ENCODE results near the gene NR2E1. TPM values are rescaled to one million over a fixed set of nuclear protein-coding genes. Genes with fewer than 3 reads are reported as not detected.

The NR2E1 gene
- total RNA-seq = not detected

DNA sequence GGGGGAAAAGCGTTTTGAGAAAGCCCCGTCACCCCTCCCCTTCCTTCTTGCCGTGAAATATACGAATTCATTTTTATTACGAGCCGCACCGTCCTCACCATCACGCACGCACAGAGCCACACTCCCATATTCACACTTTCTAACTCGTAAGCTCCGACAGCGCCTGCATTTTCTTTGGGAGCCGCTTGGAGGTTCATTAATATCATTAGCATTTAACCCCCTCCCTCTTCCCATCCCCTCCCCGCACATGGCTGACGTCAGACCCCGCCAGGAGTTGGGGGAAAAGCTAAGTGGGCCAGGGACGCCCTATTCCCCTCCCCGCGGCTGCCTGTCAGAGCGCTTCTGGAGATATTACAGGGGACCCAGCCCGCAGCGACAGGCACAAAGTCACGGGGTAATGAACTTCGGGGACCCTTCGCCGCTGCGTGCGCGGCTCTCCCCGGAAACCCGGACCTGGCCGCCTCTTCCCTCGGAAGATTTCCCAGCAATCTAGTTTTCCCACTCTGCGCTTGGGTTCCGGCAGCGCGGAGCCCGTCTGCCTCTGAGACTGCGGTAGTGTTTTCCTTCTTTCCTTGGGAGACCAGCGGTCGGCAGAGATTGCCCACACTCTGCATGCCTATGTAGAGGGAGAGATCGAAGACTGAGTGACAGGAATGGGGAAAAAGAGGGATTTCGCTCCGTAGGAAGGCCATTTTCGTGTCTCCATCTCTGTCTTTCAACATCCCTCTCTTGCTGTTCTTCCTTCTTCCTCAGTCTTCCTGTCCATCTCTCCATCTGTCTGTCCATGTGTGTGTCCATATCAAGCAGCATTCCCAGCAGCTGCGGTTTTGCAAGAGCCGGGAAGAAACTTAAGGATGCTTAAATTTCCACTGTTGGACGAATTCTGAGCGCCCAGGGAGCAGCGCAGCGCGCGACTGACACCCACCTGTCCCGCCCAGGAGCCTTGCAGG, at the start of gene NR2E1:
Gene NR2E1 (plus strand): TSS at position 309 of the 950 bp plus-strand sequence. CDS start 744 bp downstream, outside the sequence.
- H3K36me3 ChIP-seq (replicated peaks in 1 of 2; ENCODE audit: insufficient read depth in 1 of 2, low read depth in 2 of 2) = no peaks in the 10 kb centered on the region
- WGBS, 2 donors = 2 to 3% methylated on average over 39 to 50 of the region's 54 CpGs
- ATAC-seq = no peak
- H3K9me3 ChIP-seq = no peaks in the 10 kb centered on the region
- H3K4me3 ChIP-seq = no peak within 1 kb of the TSS
- TF ChIP-seq, protein P1, sequence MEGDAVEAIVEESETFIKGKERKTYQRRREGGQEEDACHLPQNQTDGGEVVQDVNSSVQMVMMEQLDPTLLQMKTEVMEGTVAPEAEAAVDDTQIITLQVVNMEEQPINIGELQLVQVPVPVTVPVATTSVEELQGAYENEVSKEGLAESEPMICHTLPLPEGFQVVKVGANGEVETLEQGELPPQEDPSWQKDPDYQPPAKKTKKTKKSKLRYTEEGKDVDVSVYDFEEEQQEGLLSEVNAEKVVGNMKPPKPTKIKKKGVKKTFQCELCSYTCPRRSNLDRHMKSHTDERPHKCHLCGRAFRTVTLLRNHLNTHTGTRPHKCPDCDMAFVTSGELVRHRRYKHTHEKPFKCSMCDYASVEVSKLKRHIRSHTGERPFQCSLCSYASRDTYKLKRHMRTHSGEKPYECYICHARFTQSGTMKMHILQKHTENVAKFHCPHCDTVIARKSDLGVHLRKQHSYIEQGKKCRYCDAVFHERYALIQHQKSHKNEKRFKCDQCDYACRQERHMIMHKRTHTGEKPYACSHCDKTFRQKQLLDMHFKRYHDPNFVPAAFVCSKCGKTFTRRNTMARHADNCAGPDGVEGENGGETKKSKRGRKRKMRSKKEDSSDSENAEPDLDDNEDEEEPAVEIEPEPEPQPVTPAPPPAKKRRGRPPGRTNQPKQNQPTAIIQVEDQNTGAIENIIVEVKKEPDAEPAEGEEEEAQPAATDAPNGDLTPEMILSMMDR (IDR thresholded peaks at IDR 0.05) = peak in 1 of 7 experiments; percentile 14
- no peak for TF ChIP-seq POLR2A (IDR thresholded peaks at IDR 0.05)
- DNase-seq = no peak
- peaks cover 0 to 78% of the 10 kb centered on the region in 2 donors for H3K27me3 ChIP-seq
- intact Hi-C loops (cut with DNase I) = no loop called here
- no peak within 1 kb of the TSS for H3K27ac ChIP-seq
- peaks cover 43% of the 10 kb centered on the region for H3K4me1 ChIP-seq

DNA sequence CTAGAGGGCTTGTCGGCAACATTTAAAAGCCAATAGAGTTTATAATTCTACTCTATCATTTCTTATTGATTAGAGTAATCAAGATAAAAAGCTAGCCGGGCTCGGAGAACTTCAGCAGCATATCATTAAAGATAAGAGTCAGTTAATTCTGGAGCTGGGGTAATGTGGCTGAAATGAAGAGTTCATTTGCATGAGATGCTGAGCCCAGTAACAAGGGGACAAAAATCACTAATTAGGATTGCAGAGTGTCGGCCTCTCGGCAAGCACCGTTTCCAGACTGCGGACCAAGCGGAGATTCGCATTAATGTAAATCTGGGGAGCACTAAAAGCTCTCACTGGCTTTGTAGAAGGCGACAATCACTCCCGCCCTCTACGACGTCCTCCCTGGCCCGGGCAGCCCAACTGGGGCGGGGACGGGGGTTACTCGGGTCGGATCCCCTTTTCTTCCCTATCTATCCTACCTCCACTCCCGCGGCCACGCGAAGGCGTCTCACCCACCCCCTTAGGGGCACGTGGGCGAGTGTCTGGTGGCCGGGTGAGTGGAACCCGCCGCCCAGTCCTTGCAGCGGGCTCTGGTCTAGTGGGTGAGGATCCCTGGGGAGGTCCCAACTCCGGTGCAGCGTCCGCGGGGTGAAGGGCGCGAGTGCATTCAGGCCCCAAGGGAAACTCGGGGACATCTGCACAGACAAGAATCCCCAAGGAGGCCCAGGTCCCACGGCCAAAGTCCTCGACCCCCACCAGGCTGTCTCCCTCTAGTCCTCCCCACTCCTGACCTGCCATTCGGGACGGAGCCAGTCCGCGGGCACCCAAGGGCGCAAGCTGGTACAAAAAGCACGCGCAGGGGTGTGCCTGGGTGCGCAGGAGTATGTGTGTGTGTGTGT, 49.0 kb upstream of the NR2E1 start:
- WGBS, 2 donors = 17 to 27% methylated on average over 28 to 46 of the region's 46 CpGs
- no peaks in the 10 kb centered on the region for H3K9me3 ChIP-seq
- no peak overlapping the region for H3K27ac ChIP-seq
- H3K36me3 ChIP-seq (replicated peaks in 1 of 2; ENCODE audit: insufficient read depth in 1 of 2, low read depth in 2 of 2) = no peaks in the 10 kb centered on the region
- no peak overlapping the region for H3K4me3 ChIP-seq
- DNase-seq (no peak), ATAC-seq (no peak)
- peaks cover 51% of the 10 kb centered on the region for H3K4me1 ChIP-seq
- intact Hi-C loops (cut with DNase I) = loop anchor here (10.0 kb wide), 1 partner anchor 378 kb away; no protein-coding TSS in a partner anchor
- peaks cover 0 to 29% of the 10 kb centered on the region in 2 donors for H3K27me3 ChIP-seq
- TF ChIP-seq, protein P1 (IDR thresholded peaks at IDR 0.05) = no peak
- no peak for TF ChIP-seq POLR2A (IDR thresholded peaks at IDR 0.05)

DNA sequence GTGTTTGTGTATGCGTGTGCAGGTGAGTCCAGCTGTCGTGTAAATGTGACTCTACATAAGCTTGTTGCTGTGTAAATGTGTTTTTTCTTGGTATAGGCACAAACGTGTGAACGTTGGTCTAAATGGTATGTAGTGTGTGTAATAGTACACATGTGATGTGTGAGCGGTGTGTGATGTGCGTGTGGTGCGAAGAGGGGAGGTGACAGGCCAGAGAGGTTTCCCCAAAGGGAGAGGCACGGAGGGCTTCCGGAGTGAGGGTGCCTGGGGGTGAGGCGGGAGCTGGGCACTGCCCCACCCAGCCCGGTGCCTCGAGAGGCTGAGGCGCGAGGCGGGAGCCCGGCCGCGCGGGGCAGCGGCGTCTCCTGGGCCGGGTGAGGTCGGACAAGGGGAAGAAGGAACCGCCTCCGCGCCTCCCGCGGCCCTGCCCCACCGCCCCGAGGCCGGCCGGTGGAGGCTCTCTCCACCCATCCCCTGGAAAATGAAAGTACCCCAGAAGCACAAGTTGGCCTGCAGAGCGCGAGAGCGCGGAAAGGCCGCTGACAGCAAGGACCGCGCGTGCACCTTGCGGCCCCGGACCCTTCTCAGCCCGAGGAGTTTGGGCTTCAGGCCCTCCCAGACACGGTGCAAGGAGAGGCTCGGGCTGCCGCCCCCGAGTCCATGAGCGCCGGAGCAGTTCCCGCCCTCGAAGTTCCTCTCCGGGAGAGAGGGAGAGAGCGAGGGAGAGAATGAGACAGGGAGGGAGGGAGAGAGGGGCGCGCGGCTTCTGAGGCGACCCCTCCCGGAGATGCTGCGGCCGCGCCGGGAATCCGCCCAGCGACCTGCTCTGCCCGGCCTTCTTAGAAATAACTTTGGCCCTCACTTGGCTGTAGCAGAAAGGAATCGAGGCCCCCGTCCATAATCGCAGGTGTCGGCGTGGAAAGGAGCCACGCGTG, 48.1 kb upstream of the NR2E1 start:
- no peak overlapping the region for H3K27ac ChIP-seq
- peaks cover 51% of the 10 kb centered on the region for H3K4me1 ChIP-seq
- H3K36me3 ChIP-seq (replicated peaks in 1 of 2; ENCODE audit: insufficient read depth in 1 of 2, low read depth in 2 of 2) = no peaks in the 10 kb centered on the region
- intact Hi-C loops (cut with DNase I) = loop anchor here (10.0 kb wide), 1 partner anchor 377 kb away; no protein-coding TSS in a partner anchor
- no peaks in the 10 kb centered on the region for H3K9me3 ChIP-seq
- ATAC-seq (peak; percentile 45), DNase-seq (peak in 3 of 4 donors; percentile 25 to 44 (median 35))
- H3K27me3 ChIP-seq = peaks cover 0 to 29% of the 10 kb centered on the region in 2 donors
- WGBS, 2 donors = 2 to 3% methylated on average over 41 to 72 of the region's 72 CpGs
- H3K4me3 ChIP-seq = peak overlapping the region; percentile 20 to 44
- TF ChIP-seq POLR2A (IDR thresholded peaks at IDR 0.05) = no peak
- TF ChIP-seq, protein P1 (IDR thresholded peaks at IDR 0.05) = peak in 1 of 7 experiments; percentile 1

- ATAC-seq = peak; percentile 15
- Histone ChIP-seq H3K9me3 (no peaks in the 10 kb centered on the region), H3K36me3 (replicated peaks in 1 of 2; ENCODE audit: insufficient read depth in 1 of 2, low read depth in 2 of 2) (no peaks in the 10 kb centered on the region), H3K4me1 (peaks cover 51% of the 10 kb centered on the region), H3K4me3 (peak overlapping the region; percentile 20 to 44), H3K27me3 (peaks cover 0 to 29% of the 10 kb centered on the region in 2 donors), H3K27ac (no peak overlapping the region)
- intact Hi-C loops (cut with DNase I) = loop anchor here (10.0 kb wide), 1 partner anchor 376 kb away; no protein-coding TSS in a partner anchor
- 1 to 2% methylated on average over 12 to 45 of the region's 45 CpGs for WGBS, 2 donors
- no peak for DNase-seq
- TF ChIP-seq POLR2A (IDR thresholded peaks at IDR 0.05) = no peak
- TF ChIP-seq, protein P1 (IDR thresholded peaks at IDR 0.05) = no peak
These were observed 47.5 kb upstream of the NR2E1 start for GRCh38 chr6:108118359-108118724.
